NCI-H446 (cell line): Measurements from ENCODE around the gene HCN1.
A peak's percentile ranks its signal among the peaks of the same experiment; 100 is the strongest.

Experiments used
- DNase-seq, 2 experiments: peaks; one replicate each; lab custom pipeline; 2025; lab: John Stamatoyannopoulos, UW

Gene HCN1

DNA sequence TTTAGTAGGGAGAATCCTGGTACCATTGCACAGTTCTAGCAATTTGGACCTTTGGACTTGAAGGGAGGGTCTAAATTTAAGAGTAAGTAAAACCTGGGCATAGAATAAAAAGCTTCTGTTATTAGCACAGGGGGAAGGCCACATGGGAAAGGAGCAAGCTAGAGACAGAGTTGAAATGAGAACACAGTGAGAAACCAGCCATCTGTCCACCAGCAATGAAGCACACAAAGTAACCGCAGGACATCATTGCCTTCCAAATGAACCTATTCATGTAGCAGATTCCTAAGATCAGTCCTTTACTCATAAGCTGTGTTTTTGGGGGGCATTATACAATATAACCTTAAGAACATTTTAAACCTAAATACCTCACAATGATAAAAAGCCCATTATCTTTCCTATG lies 407.4 kb downstream of the HCN1 start:
- peak; percentile 78 to 87 for DNase-seq

DNA sequence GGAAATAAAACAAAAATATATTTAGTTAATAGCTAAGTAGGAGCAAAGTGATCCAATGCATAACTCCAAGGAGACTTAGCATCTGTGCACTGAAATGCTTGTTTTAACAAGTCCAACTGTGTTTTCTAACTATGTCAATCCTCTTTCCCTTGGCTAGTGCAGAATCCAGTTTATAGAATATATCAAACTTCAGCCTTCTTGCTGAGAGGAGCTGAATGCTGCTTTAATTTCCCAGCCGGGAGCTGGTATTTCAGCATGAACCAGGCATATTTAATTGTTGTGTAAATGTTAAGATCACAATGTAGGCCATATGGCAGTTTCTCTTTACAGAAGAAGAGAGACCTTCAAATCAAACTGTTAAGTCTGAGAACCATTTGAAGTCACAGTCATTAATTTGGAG lies 411.7 kb downstream of the HCN1 start:
- DNase-seq, result peak in 1 of 2 experiments; percentile 57

DNA sequence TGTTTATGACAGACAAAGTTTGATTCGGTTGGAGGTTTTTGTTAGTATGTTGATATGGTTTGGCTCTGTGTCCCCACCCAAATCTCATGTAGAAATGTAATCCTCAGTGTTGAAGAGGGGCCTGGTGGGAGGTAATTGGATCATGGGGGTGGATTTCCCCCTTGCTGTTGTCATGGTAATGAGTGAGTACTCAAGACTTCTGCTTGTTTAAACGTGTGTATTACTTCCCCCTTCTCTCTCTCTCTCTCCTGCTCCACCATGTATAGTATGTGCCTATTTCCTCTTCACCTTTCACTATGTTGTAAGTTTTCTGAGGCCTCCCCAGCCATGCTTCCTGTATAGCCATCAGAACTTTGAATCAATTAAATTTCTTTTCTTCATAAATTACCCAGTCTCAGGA lies 415.1 kb downstream of the HCN1 start:
- DNase-seq, result no peak

DNA sequence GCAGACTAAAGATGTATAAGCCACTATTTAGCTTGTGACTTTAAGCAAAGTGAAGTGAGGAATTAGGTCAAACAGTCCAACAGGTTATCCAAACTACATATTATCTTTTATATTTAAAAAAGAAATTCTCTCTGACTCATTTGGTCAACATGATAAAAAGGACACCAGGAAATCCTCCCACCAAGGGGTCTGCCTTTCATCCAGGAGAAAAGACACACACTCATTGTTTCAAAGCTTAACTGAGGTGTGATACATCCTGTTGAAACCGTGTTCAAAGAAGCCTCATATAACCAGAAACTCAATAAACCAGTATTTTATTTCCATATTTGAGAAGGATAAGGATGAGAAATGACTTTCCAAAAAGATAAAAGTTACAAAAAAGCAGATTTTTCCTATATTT lies 417.1 kb downstream of the HCN1 start:
- DNase-seq, result no peak

DNA sequence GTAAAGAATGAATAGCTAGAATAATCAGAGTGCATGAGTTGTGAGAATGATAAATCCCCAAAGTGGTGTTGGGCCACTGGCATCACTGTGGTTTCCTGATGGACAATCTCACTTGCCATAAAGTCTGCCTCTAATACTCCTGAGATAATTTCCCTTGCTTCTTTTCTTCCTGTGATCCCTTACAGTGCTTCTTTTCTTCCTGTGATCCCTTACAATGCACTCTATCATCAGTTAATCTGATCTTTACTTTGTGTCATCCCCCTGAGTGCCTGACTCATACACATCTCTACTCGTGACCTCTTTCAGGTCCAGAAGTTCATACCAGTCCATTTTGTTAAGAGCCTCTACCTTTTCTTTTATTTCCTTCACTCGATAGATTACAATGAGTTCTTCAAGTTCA lies 418.3 kb downstream of the HCN1 start:
- DNase-seq, result no peak

DNA sequence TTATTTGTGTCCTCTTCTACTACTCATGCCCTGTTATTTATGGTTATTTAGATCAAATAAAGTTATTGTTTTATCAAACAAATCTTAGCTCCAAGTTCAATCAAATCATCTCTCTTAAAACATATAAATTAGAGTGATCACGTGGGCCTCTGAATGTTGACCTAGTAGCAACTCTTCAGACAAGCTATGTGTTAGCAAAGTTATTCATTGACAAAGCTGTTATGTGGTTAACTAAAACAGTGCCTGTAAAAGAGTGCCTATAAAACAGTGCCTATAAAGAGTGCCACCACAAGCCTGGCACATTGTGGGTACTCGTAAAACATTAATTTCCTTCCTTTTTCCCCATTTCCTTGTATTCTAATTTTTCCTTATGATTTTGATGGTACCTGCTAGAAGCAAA lies 421.9 kb downstream of the HCN1 start:
- no peak for DNase-seq

DNA sequence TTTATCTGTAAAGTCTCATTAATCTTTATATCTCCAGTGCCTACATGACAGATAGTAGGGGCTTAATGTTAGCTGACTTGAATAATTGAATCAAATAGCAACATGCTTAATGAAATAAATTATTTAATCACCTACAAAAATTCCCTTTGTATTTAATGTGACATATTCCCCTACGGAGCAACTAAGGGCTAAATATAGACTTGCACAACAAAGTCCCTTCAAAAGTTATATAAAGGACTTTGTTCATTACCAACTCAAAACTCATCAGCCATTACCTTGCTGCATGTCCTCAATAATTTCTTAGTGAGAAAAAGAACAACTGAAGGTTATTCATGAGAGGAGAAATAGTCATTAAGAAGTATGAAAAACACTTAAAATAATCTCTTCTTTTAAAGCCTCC lies 424.6 kb downstream of the HCN1 start:
- no peak for DNase-seq

DNA sequence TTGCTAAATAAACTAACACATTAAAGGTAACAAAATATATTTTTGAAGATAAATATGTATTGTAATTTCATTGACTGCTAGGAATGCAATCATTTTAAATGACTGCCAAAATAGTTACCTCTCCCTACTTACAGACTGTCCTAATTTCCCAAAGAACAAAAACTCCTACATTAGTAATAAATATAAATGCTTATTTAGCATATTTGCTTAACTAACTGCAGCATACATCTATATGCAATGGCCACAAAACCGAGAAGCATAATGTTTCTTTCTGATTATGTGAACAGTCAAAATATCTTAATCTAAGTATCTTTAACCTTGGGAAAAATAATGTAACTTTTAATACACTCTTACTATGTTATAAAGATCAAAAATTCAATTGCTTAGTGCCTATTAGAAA lies 431.7 kb downstream of the HCN1 start:
- no peak for DNase-seq

DNA sequence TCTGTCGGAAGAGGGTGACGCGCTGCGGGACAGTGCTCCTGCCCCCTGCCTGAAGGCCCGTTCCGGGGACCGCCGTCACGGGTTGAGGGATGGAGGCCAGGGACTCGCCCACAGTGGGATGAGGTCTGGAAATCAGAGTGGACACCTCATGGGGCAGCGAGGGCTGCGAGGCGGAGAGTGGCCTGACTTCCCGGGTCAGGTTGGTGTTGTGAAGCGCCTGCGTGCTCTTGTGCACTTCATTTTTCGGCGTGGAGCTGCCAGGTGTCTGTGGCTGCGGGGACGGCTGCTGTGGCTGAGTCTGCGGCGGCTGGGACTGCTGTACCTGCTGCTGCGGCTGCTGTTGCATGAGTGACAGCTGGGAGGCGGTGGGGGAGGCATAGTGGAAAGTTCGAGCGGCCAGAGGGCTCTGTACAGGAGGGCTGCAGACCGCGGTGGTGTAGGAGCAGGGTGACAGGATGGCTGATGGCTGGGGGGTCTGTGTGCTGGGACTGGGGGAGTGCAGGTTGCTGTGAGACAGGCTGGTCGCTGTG lies 434.1 kb downstream of the HCN1 start:
- no peak for DNase-seq

DNA sequence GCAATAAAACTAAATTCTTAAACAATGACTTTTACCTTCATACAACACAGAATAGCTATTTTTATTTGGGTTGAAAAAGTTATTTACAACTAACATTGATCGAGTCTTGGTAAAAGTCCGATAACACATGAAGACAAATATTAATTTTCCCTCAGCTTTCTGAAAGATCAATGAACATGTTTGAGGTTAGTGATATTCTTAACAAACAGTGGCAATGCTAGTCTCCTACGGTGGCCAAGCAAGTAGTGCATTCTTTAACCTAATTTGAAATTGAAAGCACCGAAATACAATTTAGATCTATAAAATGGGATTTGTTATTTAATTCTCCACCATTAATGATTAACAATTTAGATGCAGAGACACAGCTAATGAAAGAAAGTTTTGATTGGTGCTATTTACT lies 435.1 kb downstream of the HCN1 start:
- no peak for DNase-seq

DNA sequence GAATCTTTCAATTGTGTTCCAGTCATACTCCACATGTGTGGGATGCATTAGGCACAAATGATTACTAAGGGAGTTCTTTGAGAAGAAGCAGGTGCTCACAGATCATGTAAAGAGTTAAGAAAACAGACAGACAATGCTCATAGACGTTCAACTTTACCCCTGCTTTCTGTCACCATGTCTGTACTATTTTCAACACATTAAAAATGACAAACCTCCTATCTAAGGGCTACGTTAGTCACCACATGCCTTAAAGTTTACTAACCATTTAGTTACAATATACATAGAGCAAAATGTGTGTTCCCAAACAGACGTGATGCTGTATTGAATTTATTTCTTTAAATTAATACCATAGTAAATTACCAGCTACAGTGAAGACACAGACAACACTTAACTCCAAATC lies 435.9 kb downstream of the HCN1 start:
- no peak for DNase-seq

DNA sequence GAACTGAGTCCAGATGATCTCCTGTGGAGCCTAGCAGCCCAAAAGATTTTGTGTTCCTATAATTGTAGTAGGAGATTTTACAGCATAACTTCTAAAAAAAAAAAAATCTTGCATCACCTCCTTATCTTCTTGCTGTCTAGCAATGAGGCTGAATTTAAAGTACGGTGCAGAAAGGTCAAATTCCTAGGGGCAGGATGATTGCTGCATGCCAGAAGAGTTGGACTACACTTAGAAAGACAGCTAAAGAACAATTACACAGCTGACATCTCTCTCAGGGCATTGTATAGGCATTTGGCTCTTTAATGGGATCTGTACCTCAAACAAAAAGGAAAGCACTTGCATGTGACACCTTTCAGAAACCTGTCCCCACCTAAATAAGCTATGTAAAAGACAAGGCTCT lies 443.2 kb downstream of the HCN1 start:
- no peak for DNase-seq

DNA sequence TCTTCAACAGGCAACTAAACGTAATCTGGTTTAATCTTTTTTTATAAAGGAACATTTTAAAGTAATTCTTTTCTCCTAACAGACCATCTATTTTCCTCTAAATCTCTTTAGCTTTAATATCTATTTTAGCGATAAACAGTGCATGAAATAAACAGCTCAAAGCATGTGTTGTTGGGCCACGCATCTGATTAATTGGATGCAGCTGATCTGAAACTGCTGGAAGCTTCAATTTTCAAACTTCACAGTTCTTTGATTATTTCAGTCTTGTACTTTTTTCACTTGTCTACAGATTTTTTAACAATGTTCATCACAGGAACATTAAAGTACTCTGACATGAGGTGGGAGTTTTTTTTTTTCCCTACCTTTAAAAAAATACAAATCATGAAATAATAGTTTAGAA lies 443.6 kb downstream of the HCN1 start:
- DNase-seq, result no peak

DNA sequence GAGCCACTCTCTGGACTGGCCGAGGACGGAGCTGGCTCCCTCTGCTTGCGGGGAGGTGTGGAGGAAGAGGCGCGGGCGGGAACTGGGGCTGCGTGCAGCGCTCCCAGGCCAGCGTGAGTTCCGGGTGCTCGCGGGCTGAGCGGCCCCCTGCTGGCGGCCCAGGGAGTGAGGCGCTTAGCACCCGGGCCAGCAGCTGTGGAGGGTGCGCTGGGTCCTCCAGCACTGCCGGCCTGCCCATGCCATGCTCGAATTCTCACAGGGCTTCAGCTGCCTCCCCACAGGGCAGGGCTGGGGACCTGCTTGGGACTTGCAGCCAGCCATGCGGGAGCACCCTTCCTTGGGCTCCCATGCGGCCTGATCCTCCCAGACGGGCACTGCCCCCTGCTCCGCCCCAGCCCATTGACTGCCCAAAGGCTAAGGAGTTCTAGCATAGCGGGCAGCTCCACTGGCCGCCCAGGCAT lies 470.6 kb downstream of the HCN1 start:
- no peak for DNase-seq

DNA sequence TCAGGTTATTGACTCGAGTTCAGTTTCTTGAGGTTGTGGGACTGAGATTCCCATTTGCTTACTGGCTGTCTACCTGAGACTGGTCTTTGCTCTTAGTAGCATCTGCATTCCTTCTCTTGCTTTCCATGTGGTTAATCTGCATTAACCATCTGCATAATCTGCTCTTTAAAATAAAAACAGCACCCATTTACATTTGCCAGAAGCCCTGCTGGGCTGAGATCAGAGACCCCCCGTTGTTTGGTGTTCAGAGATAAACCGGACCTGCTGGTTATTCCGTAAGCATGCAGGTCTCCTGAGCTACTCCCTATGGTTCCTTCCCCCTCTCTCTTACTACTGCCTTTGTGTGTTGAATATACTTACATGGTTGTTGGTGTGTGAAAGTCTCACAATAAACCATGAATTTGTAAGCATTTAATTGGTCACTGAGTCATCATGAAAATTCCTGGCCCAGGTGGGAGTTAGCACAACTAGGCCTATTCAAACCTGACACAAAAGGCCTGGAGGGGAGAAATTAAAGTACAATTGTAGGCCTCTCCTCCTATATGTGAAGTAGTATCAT lies 490.7 kb downstream of the HCN1 start:
- no peak for DNase-seq
